GM19238 (cell line): ENCODE data around the gene PBX3.

ENCODE experiments used
- DNase-seq: peaks from one replicate; pipeline ENCODE4 v3.0.0; 2011; ENCODE audit warnings: low spot score; ENCODE audit not compliant: insufficient read length

The PBX3 gene

GRCh38 chr9:125902831-125903512 is 155.8 kb downstream of the PBX3 start:
- DNase-seq = no peak

- no peak for DNase-seq
These were observed 157.1 kb downstream of the PBX3 start for GRCh38 chr9:125904155-125904851.

DNA sequence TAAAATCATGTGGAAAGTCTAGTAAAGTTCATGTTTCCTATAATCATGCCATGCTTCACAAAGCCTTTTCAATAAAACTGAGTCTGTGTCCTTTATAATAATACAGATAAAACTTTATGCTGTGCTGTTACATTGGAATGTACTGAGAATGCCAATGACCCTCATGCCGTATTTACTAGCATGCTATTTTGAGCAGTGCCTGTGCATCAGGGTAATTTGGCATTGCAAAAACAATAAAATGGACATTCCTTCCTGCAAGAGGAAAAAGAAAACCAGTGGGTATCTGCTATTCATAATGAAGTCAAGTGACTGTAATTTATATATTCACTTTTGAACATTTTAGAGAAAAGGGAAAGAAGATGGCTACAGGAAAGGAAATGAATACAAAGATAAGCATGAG is 159.0 kb downstream of the PBX3 start:
- no peak for DNase-seq

GRCh38 chr9:125906893-125907292 is 159.7 kb downstream of the PBX3 start:
- DNase-seq = no peak

DNA sequence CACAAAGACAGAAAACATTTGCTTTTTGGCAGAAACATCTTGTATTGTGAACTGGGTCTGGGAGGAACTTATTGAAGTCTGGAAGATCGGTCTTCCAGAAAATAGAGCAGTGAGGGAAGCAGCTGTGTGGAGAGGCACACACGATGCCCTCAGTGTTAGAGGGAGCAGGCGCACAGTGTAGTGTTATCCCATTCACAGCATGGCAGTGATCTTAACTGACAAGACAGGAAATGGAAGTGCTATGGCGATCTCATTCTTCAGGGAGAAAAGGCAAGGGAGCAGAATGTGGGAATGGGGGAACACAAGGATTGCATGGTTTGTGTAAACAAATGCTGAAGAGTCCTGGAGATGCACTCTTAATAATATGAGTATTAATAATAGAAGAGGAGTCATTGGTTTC is 161.0 kb downstream of the PBX3 start:
- DNase-seq = no peak

- DNase-seq = no peak
These were observed 161.8 kb downstream of the PBX3 start for GRCh38 chr9:125908966-125909365.

DNA sequence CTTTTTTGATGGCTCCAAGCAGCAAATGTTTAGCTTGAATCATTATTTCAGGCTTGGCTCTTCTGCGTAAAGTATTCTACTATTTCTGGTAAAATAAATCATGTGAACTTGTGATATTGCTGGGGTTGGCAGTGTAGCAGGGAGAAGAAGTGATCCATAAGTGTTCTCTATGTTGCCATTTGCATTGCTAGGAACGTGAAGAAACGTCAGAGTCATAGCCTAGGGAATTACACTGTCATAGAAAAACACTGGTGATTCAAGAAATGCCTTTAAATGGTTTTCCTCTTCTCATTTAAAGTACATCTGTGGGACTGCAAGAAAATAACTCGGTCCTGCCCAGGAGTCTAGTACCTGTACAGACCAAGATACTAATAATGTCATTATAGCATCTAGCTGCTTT is 162.3 kb downstream of the PBX3 start:
- DNase-seq = no peak

DNA sequence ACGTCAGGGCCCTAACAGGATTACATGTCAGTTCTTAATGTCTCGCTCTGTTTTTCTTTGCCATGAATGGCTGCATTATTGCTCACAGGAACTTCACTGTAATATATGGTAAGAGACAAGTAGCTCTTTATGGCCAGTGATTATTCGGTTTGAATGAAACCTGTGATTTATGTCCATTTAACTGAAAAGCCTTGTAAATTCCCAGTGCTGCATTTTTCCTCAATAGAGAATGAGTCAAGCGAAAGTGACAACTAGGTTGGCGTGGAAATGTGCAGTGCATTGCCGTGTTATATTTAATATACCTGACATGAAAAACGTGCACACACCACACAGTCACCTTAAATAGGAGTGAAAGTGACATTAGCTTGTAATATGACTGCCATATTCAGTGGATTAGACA is 163.1 kb downstream of the PBX3 start:
- DNase-seq = no peak

DNA sequence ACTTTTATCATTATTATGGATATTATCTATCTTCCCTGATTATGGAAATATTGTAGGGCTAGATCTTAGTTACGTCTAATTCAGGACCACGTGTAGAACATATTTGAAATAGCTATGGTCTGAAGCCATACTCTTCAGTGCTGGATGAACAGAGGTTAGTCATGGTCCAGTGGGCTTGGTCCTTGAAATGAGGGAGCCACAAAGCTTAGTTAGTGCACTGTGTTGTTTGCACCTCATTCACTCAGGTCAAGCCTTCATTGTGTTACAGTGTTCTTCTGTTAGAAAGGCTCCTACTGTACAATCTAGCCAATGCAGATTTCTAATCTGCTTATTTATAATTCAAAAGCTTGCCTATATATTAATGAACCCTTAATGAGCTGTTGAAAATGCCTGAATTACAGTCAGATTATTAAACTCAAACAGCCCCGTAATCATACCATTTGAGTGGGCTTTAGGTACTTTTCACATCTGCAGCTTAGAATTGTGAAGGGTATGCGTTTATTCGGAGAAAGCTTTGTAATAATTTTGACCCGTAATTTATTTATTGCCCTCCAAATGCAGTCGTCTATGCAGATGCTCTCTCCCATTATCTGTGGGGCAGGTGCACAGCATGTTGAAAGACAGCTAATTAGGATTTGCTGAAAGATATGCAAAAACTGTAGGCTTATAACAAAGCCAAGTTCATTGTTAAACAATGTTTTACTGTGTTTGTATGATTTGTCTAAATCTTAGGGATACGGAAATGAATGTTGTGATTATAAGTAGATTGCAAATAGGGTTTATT is 164.9 kb downstream of the PBX3 start:
- no peak for DNase-seq

- DNase-seq = no peak
These were observed 165.5 kb downstream of the PBX3 start for GRCh38 chr9:125912667-125913066.

DNA sequence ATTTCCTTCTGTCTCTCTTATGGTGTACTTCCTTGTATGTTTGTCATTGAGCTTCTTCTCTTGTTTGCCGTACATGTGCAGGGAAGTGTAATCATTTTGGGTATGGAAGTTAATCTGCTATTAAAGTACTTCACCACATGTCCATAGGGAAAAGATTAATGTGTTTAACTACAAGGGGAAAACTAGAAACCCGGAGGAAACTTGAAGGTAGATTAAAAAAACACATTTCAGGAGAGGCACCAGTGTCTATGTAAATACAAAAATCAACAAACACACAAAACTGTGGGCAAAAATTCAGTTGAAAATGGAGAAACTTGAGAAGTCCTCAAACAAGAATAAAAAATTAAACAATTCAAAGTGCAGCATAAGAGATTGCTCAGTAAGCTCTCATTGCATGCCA is 166.4 kb downstream of the PBX3 start:
- no peak for DNase-seq

- no peak for DNase-seq
These were observed 167.2 kb downstream of the PBX3 start for GRCh38 chr9:125914411-125914810.

DNA sequence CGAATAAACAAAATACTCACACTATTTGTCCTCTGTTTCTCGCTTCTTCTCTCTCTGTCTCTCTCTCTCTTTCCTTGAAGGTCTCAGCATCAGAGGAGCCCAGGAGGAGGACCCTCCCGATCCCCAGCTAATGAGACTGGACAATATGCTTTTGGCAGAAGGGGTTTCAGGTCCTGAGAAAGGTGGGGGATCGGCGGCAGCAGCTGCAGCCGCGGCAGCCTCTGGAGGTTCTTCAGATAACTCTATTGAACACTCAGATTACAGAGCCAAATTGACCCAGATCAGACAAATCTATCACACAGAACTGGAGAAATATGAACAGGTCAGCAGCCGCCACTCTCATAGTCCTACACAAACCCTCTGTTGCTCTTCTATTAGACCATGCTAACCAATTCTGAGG is 168.4 kb downstream of the PBX3 start:
- DNase-seq = no peak

DNA sequence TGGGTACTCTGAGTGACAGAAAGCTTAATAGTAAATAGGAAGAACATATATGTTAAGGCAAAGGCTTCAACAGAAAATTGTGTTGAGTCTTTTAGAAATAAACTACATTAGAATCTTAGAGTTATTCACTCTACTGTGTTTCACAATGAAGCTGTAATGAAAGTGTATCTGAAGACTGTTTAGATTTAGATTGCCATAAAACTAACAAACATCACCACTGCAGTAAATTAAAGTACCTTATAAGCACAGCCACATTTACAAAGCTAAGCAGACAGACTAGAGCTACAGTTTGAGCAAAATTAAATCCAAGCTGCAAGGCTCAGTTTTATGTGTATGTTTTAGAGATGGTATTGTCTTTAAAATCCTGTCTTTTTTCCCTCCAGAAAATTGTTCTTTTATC is 172.4 kb downstream of the PBX3 start:
- DNase-seq = no peak

GRCh38 chr9:125920402-125920801 is 173.2 kb downstream of the PBX3 start:
- DNase-seq = no peak

- DNase-seq = no peak
These were observed 175.7 kb downstream of the PBX3 start for GRCh38 chr9:125922854-125923253.

DNA sequence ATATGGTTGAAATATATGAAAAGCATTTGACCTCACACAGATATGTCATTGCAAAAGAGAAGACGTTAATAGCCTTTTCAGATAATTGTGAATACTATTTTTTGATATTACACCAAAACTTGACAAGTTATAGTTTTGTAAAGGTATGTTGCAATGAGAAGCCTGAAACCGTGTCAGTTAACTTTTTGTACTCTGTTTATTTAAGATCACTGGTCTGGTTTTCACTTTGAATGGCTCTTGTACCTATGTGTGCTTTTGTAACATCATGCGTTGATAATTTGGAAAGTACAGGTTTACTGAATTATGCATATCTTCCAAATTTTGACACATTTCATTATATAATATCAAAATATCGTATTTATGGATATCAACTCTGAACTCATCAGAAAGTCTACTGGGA is 177.2 kb downstream of the PBX3 start:
- no peak for DNase-seq

GRCh38 chr9:125926936-125927335 is 179.8 kb downstream of the PBX3 start:
- DNase-seq = no peak

GRCh38 chr9:125929846-125930245 is 182.7 kb downstream of the PBX3 start:
- DNase-seq = no peak

GRCh38 chr9:125931211-125931610 is 184.0 kb downstream of the PBX3 start:
- no peak for DNase-seq

DNA sequence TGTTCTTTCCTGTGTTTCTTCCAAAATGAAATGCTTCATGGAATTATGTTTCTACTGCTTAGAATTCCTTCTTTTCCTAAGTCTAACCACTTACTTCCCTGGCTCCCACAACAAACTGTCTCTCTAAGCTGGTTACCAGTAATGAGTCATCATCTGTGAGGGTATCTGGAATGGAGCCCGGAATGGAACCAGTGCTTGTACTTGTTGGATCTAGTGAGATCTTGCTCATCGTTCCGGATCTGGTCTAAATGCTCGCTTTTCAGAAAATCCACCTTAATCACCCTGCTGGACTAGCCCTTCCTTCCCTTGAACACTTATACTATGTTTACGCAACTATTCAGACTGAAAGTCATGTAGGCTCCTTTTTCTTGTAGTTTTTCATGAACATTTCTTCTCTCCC is 184.8 kb downstream of the PBX3 start:
- no peak for DNase-seq

- DNase-seq = no peak
These were observed 185.7 kb downstream of the PBX3 start for GRCh38 chr9:125932746-125933455.
